NCI-H2171 (cell line): ENCODE data around the gene SIGLEC6.

Experiments
- DNase-seq: peaks from one replicate; lab custom pipeline; 2025; lab: John Stamatoyannopoulos, UW

Gene SIGLEC6

DNA sequence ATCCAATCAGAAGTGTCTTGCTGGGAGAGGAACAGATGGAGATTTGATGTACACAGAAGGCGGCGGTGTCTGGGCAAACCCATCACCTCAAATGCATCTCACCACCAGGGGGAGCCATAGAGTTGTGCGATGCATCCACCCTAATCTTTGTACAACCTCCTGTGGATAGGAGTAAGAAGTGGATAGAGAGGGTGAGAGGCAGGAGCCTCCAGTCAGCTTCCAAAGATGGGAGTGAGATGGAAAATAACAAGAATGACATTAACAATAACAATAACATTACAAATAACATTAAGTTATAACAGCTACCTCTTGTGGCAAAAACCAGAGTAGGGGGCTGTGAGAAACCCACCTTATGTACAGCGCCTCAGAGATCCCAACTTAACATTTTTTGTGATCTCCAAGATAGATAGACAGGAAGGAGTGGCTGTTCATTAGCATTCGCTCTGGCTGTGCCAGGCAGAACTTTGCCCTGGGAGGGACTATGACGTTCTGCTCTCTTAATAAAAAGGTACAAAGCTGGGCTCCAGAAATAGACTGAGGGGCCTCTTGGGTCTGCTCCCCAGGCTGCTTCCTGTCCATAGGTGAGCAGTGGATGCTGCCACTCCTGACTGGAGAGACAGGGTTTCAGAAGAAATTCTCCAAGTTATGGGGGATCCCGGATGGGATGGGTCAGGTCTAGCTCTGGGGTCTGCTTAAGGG is 58.3 kb downstream of the SIGLEC6 start:
- DNase-seq = peak; percentile 34

DNA sequence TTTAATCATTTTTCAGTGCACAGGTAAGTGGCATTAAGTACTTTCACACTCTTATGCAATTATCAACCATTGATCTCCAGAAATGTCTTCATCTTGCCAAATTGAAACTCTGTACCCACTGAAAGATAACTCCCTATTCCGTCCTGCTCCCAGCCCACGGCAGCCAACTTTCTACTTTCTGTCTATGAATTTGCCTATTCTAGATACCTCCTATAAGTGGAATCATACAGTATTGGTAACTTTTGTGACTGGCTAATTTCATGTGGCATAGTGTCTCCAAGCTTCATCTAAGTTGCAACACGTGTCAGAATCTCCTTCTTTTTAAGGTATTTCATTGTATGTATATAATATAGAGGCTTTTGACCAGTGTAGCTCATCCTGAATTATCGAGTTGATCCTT is 58.9 kb downstream of the SIGLEC6 start:
- no peak for DNase-seq

DNA sequence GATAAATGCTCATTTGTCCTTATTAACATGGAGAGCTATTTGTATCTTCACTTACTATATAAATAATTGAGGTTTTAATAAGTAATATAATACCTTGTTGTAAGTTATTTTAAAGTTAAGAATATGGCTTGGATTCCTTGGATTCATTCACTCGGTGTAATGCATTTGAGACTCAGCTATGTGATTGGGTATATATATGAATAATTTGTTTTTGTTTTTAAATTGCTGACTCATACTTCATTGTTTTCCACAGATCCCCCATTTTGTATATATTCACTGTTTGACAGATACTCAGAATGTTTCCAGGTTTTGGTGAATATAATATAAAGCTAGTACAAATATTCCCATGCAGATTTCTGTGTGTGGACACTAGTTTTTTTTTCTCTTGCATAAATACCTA is 59.9 kb downstream of the SIGLEC6 start:
- no peak for DNase-seq

DNA sequence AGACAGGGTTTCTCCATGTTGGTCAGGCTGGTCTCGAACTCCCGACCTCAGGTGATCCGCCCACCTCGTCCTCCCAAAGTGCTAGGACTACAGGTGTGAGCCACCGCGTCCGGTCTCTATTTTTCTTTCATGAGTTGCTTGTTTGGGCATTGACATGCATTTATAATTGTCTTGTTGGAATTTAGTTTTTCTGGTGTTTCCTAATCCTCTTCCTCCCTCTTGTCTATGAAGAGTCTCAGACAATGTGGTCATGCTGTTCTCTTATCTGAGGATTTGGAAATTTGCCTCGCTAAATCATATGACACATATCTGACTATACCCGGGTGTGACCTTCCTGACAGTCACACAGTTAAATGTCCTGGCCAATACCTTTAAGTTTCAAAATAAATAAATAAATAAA is 60.5 kb downstream of the SIGLEC6 start:
- DNase-seq = no peak

DNA sequence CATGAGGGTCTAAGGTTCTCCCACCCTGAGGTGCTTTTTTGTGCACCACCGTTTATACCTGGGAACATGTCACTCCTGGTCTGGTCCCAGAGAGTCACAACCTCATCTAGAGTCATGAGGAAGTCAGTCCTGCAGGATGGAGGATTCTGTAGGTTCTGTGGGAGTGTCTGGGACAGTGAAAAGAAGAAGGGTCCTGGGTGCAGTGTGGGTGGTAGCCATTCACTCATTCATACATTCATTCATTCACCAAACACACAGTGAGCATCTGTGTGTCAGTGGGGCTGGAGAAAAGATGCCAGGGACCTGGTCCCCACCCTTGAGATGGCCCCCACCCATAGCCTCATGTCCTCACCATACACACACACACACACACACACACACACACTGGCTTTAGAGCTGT is 61.8 kb downstream of the SIGLEC6 start:
- no peak for DNase-seq

DNA sequence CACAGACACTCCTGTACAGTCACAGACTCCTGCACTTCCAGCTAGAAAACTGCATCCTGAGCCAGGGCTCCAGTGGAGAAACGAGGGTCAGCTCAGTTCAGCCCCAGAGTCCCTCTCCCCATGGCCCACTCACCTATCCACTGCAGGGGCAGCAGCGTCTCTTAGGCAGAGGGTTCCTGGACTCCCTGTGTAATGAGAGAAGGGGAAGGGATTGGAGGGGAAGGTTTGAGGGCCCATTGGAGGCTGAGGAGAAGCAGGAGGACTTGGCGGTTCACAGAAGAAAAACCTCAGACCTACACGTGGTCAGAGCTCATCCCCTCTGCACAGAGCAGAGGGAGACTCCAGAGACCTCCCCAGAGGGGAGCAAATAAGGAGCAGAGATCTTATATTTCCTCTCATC is 62.3 kb downstream of the SIGLEC6 start:
- no peak for DNase-seq

DNA sequence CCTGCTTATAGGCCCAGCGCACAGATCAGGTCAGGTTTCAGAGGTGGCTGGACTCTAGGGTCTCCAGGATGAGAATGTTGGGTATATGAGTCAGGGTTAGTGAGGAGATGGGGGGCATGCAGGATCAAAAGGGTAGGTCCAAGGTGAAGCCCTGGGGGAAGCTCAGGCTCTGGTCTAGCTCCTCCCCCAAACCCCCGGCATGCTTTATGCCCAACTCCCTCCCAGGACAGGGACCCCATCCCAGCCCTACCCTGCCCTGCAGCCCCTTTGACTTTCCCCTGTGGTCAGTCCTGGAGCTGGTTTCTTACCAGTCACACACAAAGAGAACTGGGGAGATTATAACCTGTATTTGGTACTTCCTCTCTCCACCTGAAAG is 62.9 kb downstream of the SIGLEC6 start:
- no peak for DNase-seq

DNA sequence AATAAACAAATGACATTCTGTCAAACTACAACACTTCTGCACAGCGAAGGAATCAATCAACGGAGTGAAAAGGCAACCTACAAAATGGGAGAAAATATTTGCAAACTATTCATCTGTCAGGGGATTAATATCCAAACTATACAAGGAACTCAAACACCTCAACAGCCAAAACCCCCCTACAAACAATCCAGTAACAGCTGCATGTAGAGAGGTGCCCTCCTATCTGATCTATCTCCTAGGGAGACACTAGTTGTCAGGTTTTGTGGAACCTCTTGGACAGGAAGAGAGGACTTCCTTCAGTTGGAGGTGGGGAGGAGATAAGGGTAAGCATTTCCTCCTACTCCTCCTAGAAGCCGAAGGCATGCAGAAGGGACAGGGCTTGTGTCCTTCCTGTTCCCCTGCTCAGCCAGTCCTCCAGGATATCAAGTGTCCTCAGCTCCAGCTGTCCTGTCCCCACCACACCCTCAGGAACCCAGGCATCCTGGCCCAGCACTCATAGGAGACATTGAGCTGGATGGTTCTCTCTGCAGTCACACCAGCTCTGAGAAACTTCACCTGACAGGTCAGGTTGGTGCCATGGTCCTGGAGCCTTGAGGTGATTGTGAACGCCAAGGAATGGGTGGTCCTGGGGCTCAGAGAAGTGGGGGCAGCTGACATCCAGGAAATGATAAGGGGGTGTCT is 63.5 kb downstream of the SIGLEC6 start:
- DNase-seq = no peak
